A549 (cell line): ENCODE measurements around the gene POLR2H.

Experiments used
- HOXA7 ChIP-seq: fragments of 250-450 bp; sonication (Bioruptor Pico); IDR thresholded peaks from 2 replicates; pipeline ENCODE4 v1.5.0; 2020; ENCODE audit warnings: mild to moderate bottlenecking, moderate library complexity
- RCOR1 ChIP-seq: fragments of 150-350 bp; IDR thresholded peaks from 2 replicates; pipeline ENCODE4 v1.6.1; 2014; ENCODE audit warnings: antibody characterized with exemption, low read length, low read depth
- TF ChIP-seq, protein P1 (sequence below): fragments of >200 bp; sonication (Bioruptor Twin); formaldehyde crosslinking; IDR thresholded peaks from 3 replicates; pipeline ENCODE4 v1.6.1; 2016
- TF ChIP-seq, protein P2 (sequence below): IDR thresholded peaks from 2 replicates; pipeline ENCODE4 v1.6.1; 2012
- TF ChIP-seq, protein P3 (sequence below): fragments of >200 bp; sonication (Bioruptor Twin); formaldehyde crosslinking; IDR thresholded peaks from 3 replicates; pipeline ENCODE4 v1.5.1; 2016

DNA sequence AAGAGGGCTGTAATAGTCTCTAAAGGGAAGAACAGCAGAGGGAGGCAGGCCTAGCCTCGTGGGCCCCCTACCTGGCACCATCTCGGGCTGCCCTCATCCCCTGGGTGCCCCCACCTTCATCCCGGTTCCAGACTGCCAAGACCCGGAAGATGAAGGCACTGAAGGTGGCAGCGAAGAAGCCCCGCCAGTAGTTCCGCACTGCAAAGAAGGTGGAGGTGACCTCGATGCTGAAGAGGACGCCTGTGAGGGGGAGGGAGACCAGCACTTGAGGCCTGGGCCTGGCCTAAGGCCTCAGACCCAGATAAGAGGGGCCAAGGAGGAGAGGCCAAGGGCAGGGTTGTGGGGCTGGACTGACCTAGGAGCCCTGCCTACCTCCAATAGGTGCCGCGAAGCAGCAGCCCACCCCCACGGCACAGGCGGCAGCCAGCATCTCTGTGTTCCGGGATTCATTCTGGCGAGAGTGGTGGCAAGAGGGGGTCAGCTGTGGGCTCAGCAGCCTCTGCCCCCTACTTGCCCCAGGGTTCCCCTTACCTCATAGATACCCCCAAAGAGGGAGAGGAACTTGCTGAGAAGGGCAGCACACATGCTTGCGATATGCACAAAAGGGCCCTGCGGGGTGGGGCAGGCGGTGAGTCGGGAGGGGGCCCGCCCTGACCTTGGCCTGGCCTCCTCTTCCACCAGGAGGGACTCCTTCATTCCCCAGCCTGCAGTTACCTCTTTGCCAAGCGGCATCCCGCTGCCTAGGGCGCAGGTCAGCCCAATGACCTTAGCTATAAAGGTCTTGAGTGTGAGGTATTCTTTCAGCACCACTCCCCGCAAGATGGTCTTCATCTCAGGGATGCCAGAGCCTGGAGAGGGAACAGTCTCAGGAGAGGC, 4.0 kb upstream of the POLR2H start:
- TF ChIP-seq, protein P1, sequence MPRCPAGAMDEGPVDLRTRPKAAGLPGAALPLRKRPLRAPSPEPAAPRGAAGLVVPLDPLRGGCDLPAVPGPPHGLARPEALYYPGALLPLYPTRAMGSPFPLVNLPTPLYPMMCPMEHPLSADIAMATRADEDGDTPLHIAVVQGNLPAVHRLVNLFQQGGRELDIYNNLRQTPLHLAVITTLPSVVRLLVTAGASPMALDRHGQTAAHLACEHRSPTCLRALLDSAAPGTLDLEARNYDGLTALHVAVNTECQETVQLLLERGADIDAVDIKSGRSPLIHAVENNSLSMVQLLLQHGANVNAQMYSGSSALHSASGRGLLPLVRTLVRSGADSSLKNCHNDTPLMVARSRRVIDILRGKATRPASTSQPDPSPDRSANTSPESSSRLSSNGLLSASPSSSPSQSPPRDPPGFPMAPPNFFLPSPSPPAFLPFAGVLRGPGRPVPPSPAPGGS: no peak
- TF ChIP-seq HOXA7 (CRISPR knock-in tag) (no peak), RCOR1 (no peak)
- TF ChIP-seq, protein P2, sequence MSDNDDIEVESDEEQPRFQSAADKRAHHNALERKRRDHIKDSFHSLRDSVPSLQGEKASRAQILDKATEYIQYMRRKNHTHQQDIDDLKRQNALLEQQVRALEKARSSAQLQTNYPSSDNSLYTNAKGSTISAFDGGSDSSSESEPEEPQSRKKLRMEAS: no peak
- TF ChIP-seq, protein P3, sequence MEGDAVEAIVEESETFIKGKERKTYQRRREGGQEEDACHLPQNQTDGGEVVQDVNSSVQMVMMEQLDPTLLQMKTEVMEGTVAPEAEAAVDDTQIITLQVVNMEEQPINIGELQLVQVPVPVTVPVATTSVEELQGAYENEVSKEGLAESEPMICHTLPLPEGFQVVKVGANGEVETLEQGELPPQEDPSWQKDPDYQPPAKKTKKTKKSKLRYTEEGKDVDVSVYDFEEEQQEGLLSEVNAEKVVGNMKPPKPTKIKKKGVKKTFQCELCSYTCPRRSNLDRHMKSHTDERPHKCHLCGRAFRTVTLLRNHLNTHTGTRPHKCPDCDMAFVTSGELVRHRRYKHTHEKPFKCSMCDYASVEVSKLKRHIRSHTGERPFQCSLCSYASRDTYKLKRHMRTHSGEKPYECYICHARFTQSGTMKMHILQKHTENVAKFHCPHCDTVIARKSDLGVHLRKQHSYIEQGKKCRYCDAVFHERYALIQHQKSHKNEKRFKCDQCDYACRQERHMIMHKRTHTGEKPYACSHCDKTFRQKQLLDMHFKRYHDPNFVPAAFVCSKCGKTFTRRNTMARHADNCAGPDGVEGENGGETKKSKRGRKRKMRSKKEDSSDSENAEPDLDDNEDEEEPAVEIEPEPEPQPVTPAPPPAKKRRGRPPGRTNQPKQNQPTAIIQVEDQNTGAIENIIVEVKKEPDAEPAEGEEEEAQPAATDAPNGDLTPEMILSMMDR: no peak
